Measurements from ENCODE around the gene ACKR1. TPM values are rescaled to one million over a fixed set of nuclear protein-coding genes. Genes with fewer than 3 reads are reported as not detected.

The ACKR1 gene
- total RNA-seq = not detected in 2 replicates

GRCh38 chr1:159204161-159205141, at the start of gene ACKR1:
ACKR1 (plus strand) TSS chr1:159204875; CDS start chr1:159204960, 85 bp downstream.
- intact Hi-C loops (cut with micrococcal nuclease) = no loop called here

- intact Hi-C loops (cut with micrococcal nuclease) = loop anchor here (1.0 to 2.0 kb wide), 3 partner anchors 37 to 846 kb away; no protein-coding TSS in a partner anchor
These were observed 43.5 kb upstream of the ACKR1 start for GRCh38 chr1:159161001-159161718.

- intact Hi-C loops (cut with micrococcal nuclease) = loop anchor here (1.0 to 2.0 kb wide), 3 partner anchors 37 to 845 kb away; no protein-coding TSS in a partner anchor
These were observed 43.0 kb upstream of the ACKR1 start for GRCh38 chr1:159161719-159162026.

GRCh38 chr1:159162516-159163265, 42.0 kb upstream of the ACKR1 start:
- intact Hi-C loops (cut with micrococcal nuclease) = no loop called here

GRCh38 chr1:159163614-159164228, 41.0 kb upstream of the ACKR1 start:
- intact Hi-C loops (cut with micrococcal nuclease) = no loop called here

GRCh38 chr1:159168043-159168442, 36.6 kb upstream of the ACKR1 start:
- intact Hi-C loops (cut with micrococcal nuclease) = no loop called here

- intact Hi-C loops (cut with micrococcal nuclease) = no loop called here
These were observed 34.0 kb upstream of the ACKR1 start for GRCh38 chr1:159170639-159171038.

- intact Hi-C loops (cut with micrococcal nuclease) = no loop called here
These were observed 33.4 kb upstream of the ACKR1 start, which contains the start of gene CADM3 for GRCh38 chr1:159171254-159171687. CADM3 (plus strand) TSS chr1:159171615; CDS start chr1:159171766, 151 bp downstream.

- intact Hi-C loops (cut with micrococcal nuclease) = no loop called here
These were observed 32.8 kb upstream of the ACKR1 start for GRCh38 chr1:159171688-159172501.

- intact Hi-C loops (cut with micrococcal nuclease) = no loop called here
These were observed 31.9 kb upstream of the ACKR1 start for GRCh38 chr1:159172614-159173291.

- intact Hi-C loops (cut with micrococcal nuclease) = no loop called here
These were observed 31.4 kb upstream of the ACKR1 start for GRCh38 chr1:159173320-159173719.

GRCh38 chr1:159175571-159175970, 29.1 kb upstream of the ACKR1 start:
- intact Hi-C loops (cut with micrococcal nuclease) = no loop called here

- intact Hi-C loops (cut with micrococcal nuclease) = no loop called here
These were observed 27.3 kb upstream of the ACKR1 start for GRCh38 chr1:159177272-159177907.

GRCh38 chr1:159179906-159180305, 24.8 kb upstream of the ACKR1 start:
- intact Hi-C loops (cut with micrococcal nuclease) = no loop called here

- intact Hi-C loops (cut with micrococcal nuclease) = no loop called here
These were observed 24.2 kb upstream of the ACKR1 start for GRCh38 chr1:159180516-159180915.

- intact Hi-C loops (cut with micrococcal nuclease) = no loop called here
These were observed 23.2 kb upstream of the ACKR1 start for GRCh38 chr1:159181328-159182024.

- intact Hi-C loops (cut with micrococcal nuclease) = no loop called here
These were observed 20.5 kb upstream of the ACKR1 start for GRCh38 chr1:159184201-159184600.

- intact Hi-C loops (cut with micrococcal nuclease) = no loop called here
These were observed 19.6 kb upstream of the ACKR1 start for GRCh38 chr1:159185121-159185520.
